Glutamatergic neuron (in vitro differentiated cells): ENCODE measurements around the gene IFNB1. TPM values are rescaled to one million over a fixed set of nuclear protein-coding genes. Genes with fewer than 3 reads are reported as not detected.

ENCODE experiments used
- DNase-seq: peaks from one replicate; pipeline ENCODE4 v3.0.0; 2022
- H3K27ac Mint-ChIP-seq: one replicate; pipeline ENCODE4 v1.8.0; 2020; ENCODE audit warnings: mild to moderate bottlenecking, mixed read lengths, inconsistent platforms; ENCODE audit not compliant: unreplicated experiment
- H3K27me3 Mint-ChIP-seq: one replicate; pipeline ENCODE4 v1.8.0; 2020; ENCODE audit warnings: mild to moderate bottlenecking, moderate library complexity, mixed read lengths, inconsistent platforms; ENCODE audit not compliant: unreplicated experiment
- H3K36me3 Mint-ChIP-seq: one replicate; pipeline ENCODE4 v1.8.0; 2020; ENCODE audit warnings: mild to moderate bottlenecking, mixed read lengths, inconsistent platforms; ENCODE audit not compliant: unreplicated experiment
- H3K4me1 Mint-ChIP-seq: one replicate; pipeline ENCODE4 v1.8.0; 2020; ENCODE audit warnings: mild to moderate bottlenecking, low read depth, mixed read lengths, inconsistent platforms; ENCODE audit not compliant: unreplicated experiment
- H3K4me3 Mint-ChIP-seq: one replicate; pipeline ENCODE4 v1.8.0; 2020; ENCODE audit warnings: mild to moderate bottlenecking, mixed read lengths, inconsistent platforms; ENCODE audit not compliant: unreplicated experiment
- H3K9me3 Mint-ChIP-seq: one replicate; pipeline ENCODE4 v1.8.0; 2020; ENCODE audit warnings: mild to moderate bottlenecking, moderate library complexity, mixed read lengths, inconsistent platforms; ENCODE audit not compliant: unreplicated experiment
- total RNA-seq: library from RNA; stranded (reverse); fragmentation: NEBNext Ultra II Directional; extraction: Animal tissue kit (Norgen Biotek cat#: 25700); gene quantifications from one replicate; pipeline ENCODE4 v1.2.1, GENCODE V29; 2021; ENCODE audit not compliant: unreplicated experiment
- TF ChIP-seq, protein P1 (sequence below): fragments of 200-600 bp; sonication (generic); IDR thresholded peaks from one replicate; pipeline ENCODE4 v1.5.0; 2021; ENCODE audit not compliant: partially characterized antibody, unreplicated experiment

Gene IFNB1
- total RNA-seq, 1 donor from 2014 or later, result not detected

DNA sequence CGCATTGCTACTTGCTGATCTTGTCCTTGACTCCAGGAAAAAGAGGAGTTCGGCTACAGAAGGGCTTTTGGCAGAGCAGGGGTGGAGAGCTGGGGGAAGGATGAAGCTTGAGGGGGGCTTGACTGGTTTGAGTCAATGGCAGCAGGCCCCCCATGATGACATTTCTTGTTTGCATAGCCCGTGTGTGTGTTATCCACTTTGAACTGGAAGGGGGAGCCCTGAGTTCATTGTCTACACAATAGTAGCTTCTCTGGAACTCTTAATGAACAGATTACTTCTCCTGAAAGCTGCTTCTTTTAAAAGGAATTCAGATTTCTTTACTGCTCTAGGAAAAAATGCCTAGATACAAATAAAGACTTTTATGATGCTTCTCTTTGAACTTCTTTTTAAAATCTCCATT lies 2.3 kb downstream of the IFNB1 start:
- H3K27ac Mint-ChIP-seq, result no peak overlapping the region
- H3K27me3 Mint-ChIP-seq, result no peaks in the 10 kb centered on the region
- H3K36me3 Mint-ChIP-seq, result no peaks in the 10 kb centered on the region
- H3K9me3 Mint-ChIP-seq, result peaks cover 1% of the 10 kb centered on the region
- no peaks in the 10 kb centered on the region for H3K4me1 Mint-ChIP-seq
- H3K4me3 Mint-ChIP-seq, result no peak overlapping the region
- TF ChIP-seq, protein P1, sequence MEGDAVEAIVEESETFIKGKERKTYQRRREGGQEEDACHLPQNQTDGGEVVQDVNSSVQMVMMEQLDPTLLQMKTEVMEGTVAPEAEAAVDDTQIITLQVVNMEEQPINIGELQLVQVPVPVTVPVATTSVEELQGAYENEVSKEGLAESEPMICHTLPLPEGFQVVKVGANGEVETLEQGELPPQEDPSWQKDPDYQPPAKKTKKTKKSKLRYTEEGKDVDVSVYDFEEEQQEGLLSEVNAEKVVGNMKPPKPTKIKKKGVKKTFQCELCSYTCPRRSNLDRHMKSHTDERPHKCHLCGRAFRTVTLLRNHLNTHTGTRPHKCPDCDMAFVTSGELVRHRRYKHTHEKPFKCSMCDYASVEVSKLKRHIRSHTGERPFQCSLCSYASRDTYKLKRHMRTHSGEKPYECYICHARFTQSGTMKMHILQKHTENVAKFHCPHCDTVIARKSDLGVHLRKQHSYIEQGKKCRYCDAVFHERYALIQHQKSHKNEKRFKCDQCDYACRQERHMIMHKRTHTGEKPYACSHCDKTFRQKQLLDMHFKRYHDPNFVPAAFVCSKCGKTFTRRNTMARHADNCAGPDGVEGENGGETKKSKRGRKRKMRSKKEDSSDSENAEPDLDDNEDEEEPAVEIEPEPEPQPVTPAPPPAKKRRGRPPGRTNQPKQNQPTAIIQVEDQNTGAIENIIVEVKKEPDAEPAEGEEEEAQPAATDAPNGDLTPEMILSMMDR, result no peak
- no peak for DNase-seq

DNA sequence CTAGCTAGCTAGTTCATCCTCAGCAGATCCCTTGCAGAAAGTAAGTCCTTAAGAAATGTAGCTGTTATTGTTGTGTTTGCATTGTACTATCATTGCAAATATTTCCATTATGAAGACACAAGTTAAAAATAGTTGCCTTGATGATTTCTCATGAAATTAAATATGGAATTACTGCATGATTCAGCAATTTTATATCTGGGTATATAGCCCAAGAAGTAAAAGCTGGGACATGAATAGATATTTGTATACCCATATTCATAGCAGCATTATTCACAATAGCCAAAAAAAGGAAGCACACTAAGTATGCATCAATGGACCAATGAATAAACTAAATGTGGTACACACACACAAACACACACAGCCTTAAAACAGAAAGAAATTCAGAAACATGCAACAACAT lies 6.8 kb downstream of the IFNB1 start:
- H3K27me3 Mint-ChIP-seq, result no peaks in the 10 kb centered on the region
- peaks cover 1% of the 10 kb centered on the region for H3K9me3 Mint-ChIP-seq
- DNase-seq, result no peak
- TF ChIP-seq, protein P1, result no peak
- no peak overlapping the region for H3K27ac Mint-ChIP-seq
- H3K4me1 Mint-ChIP-seq, result no peaks in the 10 kb centered on the region
- H3K36me3 Mint-ChIP-seq, result no peaks in the 10 kb centered on the region
- H3K4me3 Mint-ChIP-seq, result no peak overlapping the region

DNA sequence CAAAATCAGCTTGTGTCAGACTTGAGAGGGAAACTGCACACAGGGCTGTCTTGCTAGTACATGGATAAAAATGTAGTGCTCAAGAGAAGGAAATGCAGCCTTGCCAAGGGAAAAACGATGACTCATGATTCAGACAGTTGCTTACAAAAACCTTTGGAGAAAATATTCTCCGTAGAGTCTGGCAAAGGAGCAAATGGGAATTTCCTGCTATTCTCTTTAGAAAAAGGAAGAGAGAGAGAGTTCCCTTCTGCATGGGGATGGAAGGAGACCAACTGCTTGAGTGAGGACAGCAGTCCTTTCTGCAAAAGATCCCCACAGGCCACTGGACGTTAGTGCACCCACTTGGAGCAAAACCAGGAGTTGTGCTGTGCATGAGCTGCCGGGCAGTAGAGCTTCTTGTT lies 7.6 kb downstream of the IFNB1 start:
- Mint-ChIP-seq H3K27ac (no peak overlapping the region), H3K4me3 (no peak overlapping the region), H3K9me3 (peaks cover 1% of the 10 kb centered on the region), H3K4me1 (no peaks in the 10 kb centered on the region), H3K27me3 (no peaks in the 10 kb centered on the region), H3K36me3 (no peaks in the 10 kb centered on the region)
- DNase-seq, result no peak
- TF ChIP-seq, protein P1, result no peak

DNA sequence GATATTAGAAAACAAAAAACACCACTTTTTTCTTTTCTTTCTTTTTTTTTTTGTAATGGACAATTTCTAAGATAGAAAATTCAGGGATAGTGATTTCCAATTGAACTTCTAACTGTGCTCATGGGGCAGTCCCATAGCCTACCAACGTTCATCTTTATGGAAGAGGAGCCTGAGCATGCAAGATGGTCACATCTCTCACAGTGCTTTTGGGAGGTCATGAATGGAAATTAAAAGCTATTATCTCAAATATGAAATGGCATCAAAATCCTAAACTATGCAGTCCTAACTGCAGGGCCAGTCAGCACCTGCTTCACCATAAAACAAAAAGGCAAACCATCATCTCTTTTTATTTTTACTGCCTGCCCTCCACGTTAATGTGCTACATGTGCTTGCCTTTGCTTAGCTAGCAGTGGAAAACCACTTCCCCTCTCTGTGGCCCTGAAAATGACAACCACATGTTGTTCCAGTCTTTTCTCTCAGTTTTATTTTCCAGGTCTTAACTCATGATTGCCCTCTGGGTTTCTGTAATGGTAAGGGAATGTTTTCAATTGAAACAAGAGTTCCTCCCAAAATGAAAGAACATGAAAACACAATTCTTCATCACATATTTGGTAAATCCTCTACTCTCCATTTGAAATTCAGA lies 16.7 kb downstream of the IFNB1 start:
- TF ChIP-seq, protein P1, result no peak
- H3K27me3 Mint-ChIP-seq, result no peaks in the 10 kb centered on the region
- peaks cover 2% of the 10 kb centered on the region for H3K4me1 Mint-ChIP-seq
- no peak overlapping the region for H3K4me3 Mint-ChIP-seq
- no peak for DNase-seq
- H3K36me3 Mint-ChIP-seq, result no peaks in the 10 kb centered on the region
- no peaks in the 10 kb centered on the region for H3K9me3 Mint-ChIP-seq
- H3K27ac Mint-ChIP-seq, result no peak overlapping the region

DNA sequence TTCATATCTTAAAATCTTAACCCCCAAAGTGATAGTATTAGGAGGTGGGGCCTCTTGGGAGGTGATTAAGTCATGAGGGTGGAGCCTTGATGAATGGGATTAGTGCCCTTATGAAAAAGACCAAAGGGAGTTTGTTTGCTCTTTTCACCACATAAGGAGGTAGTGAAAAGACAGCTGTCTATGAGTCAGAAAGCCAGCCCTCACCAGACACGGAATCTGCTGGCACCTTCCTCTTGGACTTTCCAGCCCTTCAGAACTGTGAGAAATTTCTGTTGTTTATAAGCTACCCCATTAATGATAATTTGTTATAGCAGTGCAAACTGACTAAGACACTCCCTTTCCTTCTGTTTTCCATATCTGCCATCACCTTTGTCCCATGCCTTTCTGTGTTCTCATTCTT lies 20.8 kb downstream of the IFNB1 start:
- TF ChIP-seq, protein P1, result no peak
- Mint-ChIP-seq H3K4me1 (peaks cover 2% of the 10 kb centered on the region), H3K27me3 (no peaks in the 10 kb centered on the region), H3K4me3 (no peak overlapping the region), H3K27ac (no peak overlapping the region), H3K36me3 (no peaks in the 10 kb centered on the region), H3K9me3 (no peaks in the 10 kb centered on the region)
- no peak for DNase-seq
